A549 (cell line): ENCODE measurements around the gene C10orf90. TPM values are rescaled to one million over a fixed set of nuclear protein-coding genes. Genes with fewer than 3 reads are reported as not detected.

ENCODE experiments used
- ATAC-seq, 2 experiments: fragments of 200-7000 bp in 1 of 2; fragments of >200 bp in 1 of 2; cut with Nextera tagmentation in 1 of 2; cut with Tn5 transposase in 1 of 2; 3 replicates each; pipeline versions ENCODE4 v1.8.0 to v1.9.1; 2018 to 2020; ENCODE audit warnings: mild to moderate bottlenecking in 1 of 2, moderate library complexity in 1 of 2
- CTCF ChIA-PET: fragments of 300-600 bp; sonication (Branson Sonifier 250); formaldehyde crosslinking; extraction: SDS; loops from one replicate; lab custom pipeline; 2021; ENCODE audit warnings: antibody characterized with exemption, inconsistent platforms; lab: Yijun Ruan, JAX
- POLR2A ChIA-PET: fragments of 350-600 bp; formaldehyde crosslinking; extraction: SDS; loops from one replicate; lab custom pipeline; 2021; ENCODE audit warnings: antibody characterized with exemption, inconsistent platforms; lab: Yijun Ruan, JAX
- DNase-seq, 2 experiments: peaks; one replicate each; pipeline versions ENCODE4 v3.0.0 to v3.0.0-alpha.2; 2011 to 2016; ENCODE audit warnings: low read depth in 1 of 2, low spot score in 1 of 2
- FAIRE-seq: peaks from 2 replicates; lab custom pipeline; 2011; peaks lifted over from hg19 to GRCh38; lab: Jason Lieb, UNC
- H3K27ac ChIP-seq, 2 experiments: fragments of >200 bp; sonication (Bioruptor Twin); formaldehyde crosslinking; 3 replicates each; pipeline ENCODE4 v1.5.1; 2016 to 2017
- H3K4me1 ChIP-seq: fragments of >200 bp; sonication (Bioruptor Twin); formaldehyde crosslinking; 3 replicates; pipeline ENCODE4 v1.6.1; 2016
- H3K4me2 ChIP-seq: fragments of >200 bp; sonication (Bioruptor Twin); formaldehyde crosslinking; 3 replicates; pipeline ENCODE4 v1.6.1; 2016
- H3K4me3 ChIP-seq: fragments of >200 bp; sonication (Bioruptor Twin); formaldehyde crosslinking; 3 replicates; pipeline ENCODE4 v1.5.1; 2016
- H3K9me3 ChIP-seq: fragments of >200 bp; sonication (Bioruptor Twin); formaldehyde crosslinking; 3 replicates; pipeline ENCODE4 v1.6.1; 2016
- BHLHE40 ChIP-seq: IDR thresholded peaks from 2 replicates; pipeline ENCODE4 v1.6.1; 2012; ENCODE audit warnings: low read depth, low read length, inconsistent platforms
- CBX2 ChIP-seq: fragments of 200-600 bp; sonication (generic); IDR thresholded peaks from 2 replicates; pipeline ENCODE4 v1.6.1; 2016; ENCODE audit warnings: low read depth, mild to moderate bottlenecking, borderline replicate concordance
- ELK1 ChIP-seq: fragments of 150-350 bp; IDR thresholded peaks from 2 replicates; pipeline ENCODE4 v1.6.1; 2014; ENCODE audit warnings: low read depth, mild to moderate bottlenecking, low read length
- EP300 ChIP-seq, 2 experiments: fragments of >200 bp; sonication (Bioruptor Twin); formaldehyde crosslinking; IDR thresholded peaks; 2 replicates in 1 of 2; 3 replicates in 1 of 2; pipeline ENCODE4 v1.6.1; 2016 to 2017
- ESRRA ChIP-seq: fragments of 150-350 bp; IDR thresholded peaks from 2 replicates; pipeline ENCODE4 v1.6.1; 2014; ENCODE audit warnings: mild to moderate bottlenecking, low read length, borderline replicate concordance
- FOSB ChIP-seq: fragments of 250-450 bp; sonication (Bioruptor Pico); IDR thresholded peaks from 2 replicates; pipeline ENCODE4 v1.5.0; 2020; ENCODE audit warnings: mild to moderate bottlenecking, moderate library complexity
- HOXB5 ChIP-seq: fragments of 250-450 bp; sonication (Bioruptor Pico); IDR thresholded peaks from 2 replicates; pipeline ENCODE4 v1.5.0; 2020; ENCODE audit warnings: mild to moderate bottlenecking, moderate library complexity
- JUN ChIP-seq, 2 experiments: fragments of >200 bp; sonication (Bioruptor Twin); formaldehyde crosslinking; IDR thresholded peaks; 2 replicates in 1 of 2; 3 replicates in 1 of 2; pipeline ENCODE4 v1.6.1; 2016 to 2017
- KDM1A ChIP-seq: fragments of 200-600 bp; sonication (generic); IDR thresholded peaks from 2 replicates; pipeline ENCODE4 v1.6.1; 2016; ENCODE audit warnings: low read depth, mild to moderate bottlenecking
- MAZ ChIP-seq: fragments of 150-350 bp; IDR thresholded peaks from 2 replicates; pipeline ENCODE4 v1.6.1; 2014; ENCODE audit warnings: antibody characterized with exemption, low read depth, low read length, borderline replicate concordance
- MYC ChIP-seq: IDR thresholded peaks from 2 replicates; pipeline ENCODE4 v1.6.1; 2012; ENCODE audit warnings: mild to moderate bottlenecking, inconsistent platforms, low read length, improper control_type of control experiment, borderline replicate concordance
- PBX3 ChIP-seq: IDR thresholded peaks from 2 replicates; pipeline ENCODE4 v1.6.1; 2012
- RARB ChIP-seq: fragments of 250-450 bp; sonication (Bioruptor Pico); IDR thresholded peaks from 2 replicates; pipeline ENCODE4 v1.8.0; 2021; ENCODE audit warnings: mild to moderate bottlenecking, moderate library complexity
- REST ChIP-seq: fragments of 200-600 bp; sonication (generic); IDR thresholded peaks from 2 replicates; pipeline ENCODE4 v1.6.1; 2016; ENCODE audit warnings: antibody characterized with exemption, mild to moderate bottlenecking, moderate library complexity
- TFCP2L1 ChIP-seq: fragments of 250-450 bp; sonication (Bioruptor Pico); IDR thresholded peaks from 2 replicates; pipeline ENCODE4 v1.5.0; 2021; ENCODE audit warnings: mild to moderate bottlenecking
- ZC3H11A ChIP-seq: fragments of 450-650 bp; IDR thresholded peaks from 2 replicates; pipeline ENCODE4 v1.6.1; 2014; ENCODE audit warnings: antibody characterized with exemption, mild to moderate bottlenecking
- ZFP36 ChIP-seq: fragments of 450-650 bp; IDR thresholded peaks from 2 replicates; pipeline ENCODE4 v1.6.1; 2014; ENCODE audit warnings: borderline replicate concordance; ENCODE audit not compliant: partially characterized antibody
- WGBS: methylation state at CpG from one replicate; pipeline ENCODE4 v1.1.6; 2017; ENCODE audit errors: missing lambda C conversion rate; 5-methylcytosine and 5-hydroxymethylcytosine counted together
- polyA plus RNA-seq, 4 experiments: library from polyadenylated mRNA; depleted of rRNA in 3 of 4; stranded (reverse); fragments of >200 nt; fragmentation: RNase III in 1 of 4; extraction: RNeasy Plus Mini Kit Qiagen cat#74134 plus additional on column Dnase treatment in 1 of 4; gene quantifications; 2 replicates in 3 of 4; 3 replicates in 1 of 4; pipeline ENCODE4 v1.2.3, GENCODE V29; 2011 to 2017

C10orf90 gene
- polyA plus RNA-seq, 2 of the 4 experiments (the other 2 are of a cell fraction): 0.70 to 2.0 TPM

- no peaks in the 10 kb centered on the region for H3K4me1 ChIP-seq
- ATAC-seq: no peak
- no peak overlapping the region for H3K4me3 ChIP-seq
- 50% methylated on average over 3 of the region's 3 CpGs for WGBS
- ChIA-PET POLR2A (no interaction called here), CTCF (no interaction called here)
- no peak for TF ChIP-seq MAZ
- TF ChIP-seq ELK1: no peak
- no peak for TF ChIP-seq HOXB5 (CRISPR knock-in tag)
- TF ChIP-seq, all 56 proteins: peak for 0
- Histone ChIP-seq H3K27ac (no peak overlapping the region), H3K4me2 (no peak overlapping the region), H3K9me3 (no peaks in the 10 kb centered on the region)
- FAIRE-seq: no peak
- DNase-seq: no peak
These were observed 52.8 kb downstream of the C10orf90 start for GRCh38 chr10:126617733-126618132.

GRCh38 chr10:126617208-126617607 is 53.3 kb downstream of the C10orf90 start:
- CTCF ChIA-PET: interaction anchor here (1.3 kb wide), 1 partner anchor 19 kb away, joined by 3 read pairs; no protein-coding TSS in a partner anchor
- Histone ChIP-seq H3K4me1 (no peaks in the 10 kb centered on the region), H3K4me3 (no peak overlapping the region), H3K9me3 (no peaks in the 10 kb centered on the region), H3K27ac (no peak overlapping the region)
- no peak for DNase-seq
- TF ChIP-seq CBX2 (no peak), BHLHE40 (no peak), JUN (IDR thresholded peaks at IDR 0.05) (no peak), KDM1A (no peak), MYC (no peak), ZFP36 (no peak), ESRRA (no peak), FOSB (CRISPR knock-in tag) (no peak), EP300 (IDR thresholded peaks at IDR 0.05) (no peak), ZC3H11A (no peak), TFCP2L1 (CRISPR knock-in tag) (no peak), PBX3 (no peak), REST (no peak), RARB (CRISPR knock-in tag) (no peak), ELK1 (no peak)
- TF ChIP-seq, all 56 proteins: peak for 0
- ATAC-seq (no peak), FAIRE-seq (no peak)
- POLR2A ChIA-PET: no interaction called here
- H3K4me2 ChIP-seq: no peak overlapping the region
- 0% methylated on average over 1 of the region's 1 CpG for WGBS
